WTC11 (cell line): ENCODE data around the gene PRCD.

Source experiments
- CBFB ChIP-seq: sonication (generic); formaldehyde crosslinking; IDR thresholded peaks from 2 replicates; pipeline ENCODE4 v1.8.1; 2022; ENCODE audit warnings: mild to moderate bottlenecking, low read depth, missing genetic modification reagents
- JUN ChIP-seq: sonication (generic); formaldehyde crosslinking; IDR thresholded peaks from 2 replicates; pipeline ENCODE4 v1.8.0; 2023; ENCODE audit warnings: mild to moderate bottlenecking, missing genetic modification reagents
- TP53 ChIP-seq: sonication (generic); formaldehyde crosslinking; IDR thresholded peaks from 2 replicates; pipeline ENCODE4 v1.8.1; 2023; ENCODE audit warnings: mild to moderate bottlenecking, missing genetic modification reagents
- ZNF121 ChIP-seq: sonication (generic); formaldehyde crosslinking; IDR thresholded peaks from 2 replicates; pipeline ENCODE4 v1.8.0; 2023; ENCODE audit warnings: missing genetic modification reagents
- ZNF416 ChIP-seq: fragments of 250-450 bp; sonication (Bioruptor Pico); IDR thresholded peaks from 2 replicates; pipeline ENCODE4 v1.9.0; 2021; ENCODE audit warnings: mild to moderate bottlenecking, inconsistent platforms
- TF ChIP-seq, protein P1 (sequence below): fragments of 200-600 bp; IDR thresholded peaks from 2 replicates; pipeline ENCODE4 v1.8.0; 2022; ENCODE audit warnings: antibody characterized with exemption
- TF ChIP-seq, protein P2 (sequence below): sonication (generic); formaldehyde crosslinking; conservative IDR thresholded peaks from 2 replicates; pipeline ENCODE4 v1.8.1; 2022; ENCODE audit warnings: mild to moderate bottlenecking, missing genetic modification reagents
- TF ChIP-seq, protein P3 (sequence below): sonication (generic); formaldehyde crosslinking; IDR thresholded peaks from 2 replicates; pipeline ENCODE4 v1.8.0; 2023; ENCODE audit warnings: missing genetic modification reagents
- TF ChIP-seq, protein P4 (sequence below): fragments of 250-450 bp; sonication (Bioruptor Pico); IDR thresholded peaks from 2 replicates; pipeline ENCODE4 v2.1.2; 2022; ENCODE audit warnings: mild to moderate bottlenecking, moderate library complexity

DNA sequence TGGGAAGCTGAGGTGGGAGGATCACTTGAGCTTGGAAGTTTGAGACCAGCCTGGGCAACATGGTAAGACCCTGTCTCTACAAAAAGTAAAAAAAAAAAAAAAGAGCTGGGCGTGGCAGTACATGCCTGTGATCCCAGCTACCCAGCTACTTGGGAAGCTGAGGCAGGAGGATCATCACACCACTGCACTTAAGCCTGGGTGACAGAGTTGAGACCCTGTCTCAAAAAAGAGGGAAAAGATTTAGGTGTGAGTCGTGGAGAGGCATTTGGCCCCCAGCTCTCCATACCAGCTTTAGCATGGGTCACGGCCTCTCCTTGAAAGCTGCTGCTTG lies 26.7 kb downstream of the PRCD start:
- TF ChIP-seq TP53 (CRISPR knock-in tag) (no peak), CBFB (CRISPR knock-in tag) (no peak), JUN (CRISPR knock-in tag) (no peak), ZNF416 (CRISPR knock-in tag) (no peak), ZNF121 (CRISPR knock-in tag) (no peak)
- TF ChIP-seq, protein P1, sequence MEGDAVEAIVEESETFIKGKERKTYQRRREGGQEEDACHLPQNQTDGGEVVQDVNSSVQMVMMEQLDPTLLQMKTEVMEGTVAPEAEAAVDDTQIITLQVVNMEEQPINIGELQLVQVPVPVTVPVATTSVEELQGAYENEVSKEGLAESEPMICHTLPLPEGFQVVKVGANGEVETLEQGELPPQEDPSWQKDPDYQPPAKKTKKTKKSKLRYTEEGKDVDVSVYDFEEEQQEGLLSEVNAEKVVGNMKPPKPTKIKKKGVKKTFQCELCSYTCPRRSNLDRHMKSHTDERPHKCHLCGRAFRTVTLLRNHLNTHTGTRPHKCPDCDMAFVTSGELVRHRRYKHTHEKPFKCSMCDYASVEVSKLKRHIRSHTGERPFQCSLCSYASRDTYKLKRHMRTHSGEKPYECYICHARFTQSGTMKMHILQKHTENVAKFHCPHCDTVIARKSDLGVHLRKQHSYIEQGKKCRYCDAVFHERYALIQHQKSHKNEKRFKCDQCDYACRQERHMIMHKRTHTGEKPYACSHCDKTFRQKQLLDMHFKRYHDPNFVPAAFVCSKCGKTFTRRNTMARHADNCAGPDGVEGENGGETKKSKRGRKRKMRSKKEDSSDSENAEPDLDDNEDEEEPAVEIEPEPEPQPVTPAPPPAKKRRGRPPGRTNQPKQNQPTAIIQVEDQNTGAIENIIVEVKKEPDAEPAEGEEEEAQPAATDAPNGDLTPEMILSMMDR = no peak
- TF ChIP-seq, protein P2, sequence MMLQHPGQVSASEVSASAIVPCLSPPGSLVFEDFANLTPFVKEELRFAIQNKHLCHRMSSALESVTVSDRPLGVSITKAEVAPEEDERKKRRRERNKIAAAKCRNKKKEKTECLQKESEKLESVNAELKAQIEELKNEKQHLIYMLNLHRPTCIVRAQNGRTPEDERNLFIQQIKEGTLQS (CRISPR knock-in tag) = no peak
- TF ChIP-seq, protein P3, sequence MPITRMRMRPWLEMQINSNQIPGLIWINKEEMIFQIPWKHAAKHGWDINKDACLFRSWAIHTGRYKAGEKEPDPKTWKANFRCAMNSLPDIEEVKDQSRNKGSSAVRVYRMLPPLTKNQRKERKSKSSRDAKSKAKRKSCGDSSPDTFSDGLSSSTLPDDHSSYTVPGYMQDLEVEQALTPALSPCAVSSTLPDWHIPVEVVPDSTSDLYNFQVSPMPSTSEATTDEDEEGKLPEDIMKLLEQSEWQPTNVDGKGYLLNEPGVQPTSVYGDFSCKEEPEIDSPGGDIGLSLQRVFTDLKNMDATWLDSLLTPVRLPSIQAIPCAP = no peak
- TF ChIP-seq, protein P4, sequence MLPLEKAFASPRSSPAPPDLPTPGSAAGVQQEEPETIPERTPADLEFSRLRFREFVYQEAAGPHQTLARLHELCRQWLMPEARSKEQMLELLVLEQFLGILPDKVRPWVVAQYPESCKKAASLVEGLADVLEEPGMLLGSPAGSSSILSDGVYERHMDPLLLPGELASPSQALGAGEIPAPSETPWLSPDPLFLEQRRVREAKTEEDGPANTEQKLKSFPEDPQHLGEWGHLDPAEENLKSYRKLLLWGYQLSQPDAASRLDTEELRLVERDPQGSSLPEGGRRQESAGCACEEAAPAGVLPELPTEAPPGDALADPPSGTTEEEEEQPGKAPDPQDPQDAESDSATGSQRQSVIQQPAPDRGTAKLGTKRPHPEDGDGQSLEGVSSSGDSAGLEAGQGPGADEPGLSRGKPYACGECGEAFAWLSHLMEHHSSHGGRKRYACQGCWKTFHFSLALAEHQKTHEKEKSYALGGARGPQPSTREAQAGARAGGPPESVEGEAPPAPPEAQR (CRISPR knock-in tag) = no peak
